HL-60 (cell line): ENCODE measurements around the gene IFITM10.

Source experiments
- DNase-seq, 2 experiments: peaks; one replicate each; pipeline ENCODE4 v3.0.0-alpha.2; 2010 to 2020; ENCODE audit warnings: low read depth in 1 of 2, low spot score in 1 of 2
- H3K27ac ChIP-seq: fragments of 250-450 bp; sonication (Bioruptor Pico); replicated peaks from 2 replicates; pipeline ENCODE4 v1.5.1; 2020; ENCODE audit warnings: mild to moderate bottlenecking, moderate library complexity
- H3K27me3 ChIP-seq: fragments of 250-450 bp; sonication (Bioruptor Pico); 2 replicates; pipeline ENCODE4 v1.5.1; 2021; ENCODE audit warnings: mild to moderate bottlenecking, moderate library complexity; ENCODE audit not compliant: insufficient read depth, poor library complexity, severe bottlenecking
- H3K4me3 ChIP-seq: replicated peaks from 2 replicates; pipeline ENCODE4 v1.5.1; 2011; ENCODE audit warnings: mild to moderate bottlenecking, control low read depth, low read length; ENCODE audit not compliant: insufficient read depth
- CTCF ChIP-seq: IDR thresholded peaks from one replicate; pipeline ENCODE4 v1.5.1; 2011; ENCODE audit warnings: low read length, control low read depth, inconsistent platforms; ENCODE audit not compliant: insufficient read depth
- GABPA ChIP-seq: IDR thresholded peaks from 2 replicates; pipeline ENCODE4 v1.6.1; 2012; ENCODE audit warnings: low read depth
- POLR2AphosphoS5 ChIP-seq: IDR thresholded peaks from 2 replicates; pipeline ENCODE4 v1.6.1; 2012; ENCODE audit warnings: low read depth
- REST ChIP-seq: IDR thresholded peaks from 2 replicates; pipeline ENCODE4 v1.6.1; 2012; ENCODE audit warnings: low read depth; ENCODE audit not compliant: insufficient replicate concordance
- SPI1 ChIP-seq: IDR thresholded peaks from 2 replicates; pipeline ENCODE4 v1.6.1; 2012; ENCODE audit warnings: low read depth, mild to moderate bottlenecking, borderline replicate concordance

IFITM10 gene

GRCh38 chr11:1784761-1785650, 34.6 kb upstream of the IFITM10 start:
- Histone ChIP-seq H3K27me3 (no peaks in the 10 kb centered on the region), H3K4me3 (no peak overlapping the region), H3K27ac (no peak overlapping the region)
- no peak for DNase-seq
- TF ChIP-seq GABPA (no peak), SPI1 (no peak), REST (no peak), CTCF (no peak), POLR2AphosphoS5 (no peak)

- Histone ChIP-seq H3K4me3 (no peak overlapping the region), H3K27me3 (no peaks in the 10 kb centered on the region), H3K27ac (peak overlapping the region; percentile 93)
- TF ChIP-seq GABPA (no peak), REST (no peak), CTCF (no peak), POLR2AphosphoS5 (no peak), SPI1 (no peak)
- DNase-seq: no peak
These were observed 33.5 kb upstream of the IFITM10 start for GRCh38 chr11:1783725-1784529.

GRCh38 chr11:1782831-1783724, 32.7 kb upstream of the IFITM10 start:
- no peaks in the 10 kb centered on the region for H3K27me3 ChIP-seq

More at GRCh38 chr11:1782831-1783724, 32.7 kb upstream of the IFITM10 start:
- H3K27ac ChIP-seq: peak overlapping the region; percentile 93
- DNase-seq: peak; percentile 22 to 81
- TF ChIP-seq SPI1 (no peak), CTCF (no peak), POLR2AphosphoS5 (no peak), REST (no peak), GABPA (no peak)
- H3K4me3 ChIP-seq: no peak overlapping the region
